HepG2 (cell line): ENCODE results near the gene SUCLG2. TPM values are rescaled to one million over a fixed set of nuclear protein-coding genes. Genes with fewer than 3 reads are reported as not detected.

Experiments
- ATF7 ChIP-seq, 2 experiments: fragments of 450-650 bp in 1 of 2; sonication (generic) in 1 of 2; formaldehyde crosslinking in 1 of 2; IDR thresholded peaks; 2 replicates each; pipeline versions ENCODE4 v1.4.0 to v1.6.1; 2016 to 2020; ENCODE audit warnings: antibody characterized with exemption in 1 of 2, mild to moderate bottlenecking in 1 of 2, missing genetic modification reagents in 1 of 2
- KAT2B ChIP-seq: fragments of 150-350 bp; IDR thresholded peaks from 2 replicates; pipeline ENCODE4 v1.6.1; 2014; ENCODE audit warnings: low read depth, low read length, borderline replicate concordance
- MED1 ChIP-seq: sonication (generic); formaldehyde crosslinking; IDR thresholded peaks from 2 replicates; pipeline ENCODE4 v1.4.0; 2020; ENCODE audit warnings: missing genetic modification reagents
- POGZ ChIP-seq: sonication (generic); formaldehyde crosslinking; IDR thresholded peaks from 2 replicates; pipeline ENCODE4 v1.4.0; 2020; ENCODE audit warnings: mild to moderate bottlenecking, missing genetic modification reagents
- RNF2 ChIP-seq: fragments of 450-650 bp; conservative IDR thresholded peaks from 2 replicates; pipeline ENCODE4 v1.6.1; 2016; ENCODE audit warnings: low read depth
- SETDB1 ChIP-seq: sonication (generic); formaldehyde crosslinking; IDR thresholded peaks from 2 replicates; pipeline ENCODE4 v1.5.1; 2020; ENCODE audit warnings: missing genetic modification reagents, mild to moderate bottlenecking, borderline replicate concordance
- SRSF1 ChIP-seq: fragments of 200-400 bp; formaldehyde crosslinking; optimal IDR thresholded peaks from 2 replicates; pipeline ENCODE3; 2017; ENCODE audit warnings: mild to moderate bottlenecking, low read depth, low read length, moderate library complexity
- ZNF839 ChIP-seq: sonication (generic); formaldehyde crosslinking; IDR thresholded peaks from 2 replicates; pipeline ENCODE4 v1.4.0; 2020; ENCODE audit warnings: missing genetic modification reagents, mild to moderate bottlenecking, borderline replicate concordance
- polyA plus RNA-seq, 8 experiments: library from polyadenylated mRNA; depleted of rRNA in 3 of 8; stranded (reverse) in 7 of 8; unstranded in 1 of 8; fragments of >200 nt; fragmentation: Illumina TruSeq in 4 of 8; extraction: Trizol in 4 of 8; gene quantifications; 2 replicates each; pipeline versions ENCODE4 v1.2.1 to v1.2.3, GENCODE V29; 2011 to 2016; ENCODE audit warnings: low read depth in 4 of 8, missing spikeins in 1 of 8, mixed read lengths in 1 of 8; ENCODE audit not compliant: insufficient read depth in 1 of 8
- total RNA-seq, 5 experiments: library from RNA; depleted of rRNA; stranded (reverse); fragments of >200 nt; fragmentation: Illumina TruSeq; extraction: Trizol; gene quantifications; 2 replicates each; pipeline ENCODE4 v1.2.3, GENCODE V29; 2016; ENCODE audit warnings: low read depth in 1 of 5
- TF ChIP-seq, protein P1 (sequence below): sonication (generic); formaldehyde crosslinking; IDR thresholded peaks from 2 replicates; pipeline ENCODE4 v1.4.0; 2020; ENCODE audit warnings: mild to moderate bottlenecking, missing genetic modification reagents
- TF ChIP-seq, protein P2 (sequence below), 2 experiments: IDR thresholded peaks; 2 replicates each; pipeline ENCODE4 v1.6.1; 2011 to 2012; ENCODE audit warnings: low read length in 2 of 2, borderline replicate concordance in 1 of 2, low read depth in 1 of 2, mild to moderate bottlenecking in 1 of 2, moderate library complexity in 1 of 2
- TF ChIP-seq, protein P3 (sequence below), 2 experiments: sonication (generic) in 1 of 2; formaldehyde crosslinking in 1 of 2; IDR thresholded peaks; 2 replicates each; pipeline versions ENCODE4 v1.6.1 to v1.9.0; 2014 to 2022; ENCODE audit warnings: antibody characterized with exemption in 1 of 2, borderline replicate concordance in 1 of 2, inconsistent platforms in 1 of 2, low read depth in 1 of 2, missing genetic modification reagents in 1 of 2

SUCLG2 gene
- total and polyA plus RNA-seq, 2 of the 13 experiments (the other 11 are each of a cell fraction or from before 2014, with no cell fraction given), result 21.4 to 64.9 TPM

DNA sequence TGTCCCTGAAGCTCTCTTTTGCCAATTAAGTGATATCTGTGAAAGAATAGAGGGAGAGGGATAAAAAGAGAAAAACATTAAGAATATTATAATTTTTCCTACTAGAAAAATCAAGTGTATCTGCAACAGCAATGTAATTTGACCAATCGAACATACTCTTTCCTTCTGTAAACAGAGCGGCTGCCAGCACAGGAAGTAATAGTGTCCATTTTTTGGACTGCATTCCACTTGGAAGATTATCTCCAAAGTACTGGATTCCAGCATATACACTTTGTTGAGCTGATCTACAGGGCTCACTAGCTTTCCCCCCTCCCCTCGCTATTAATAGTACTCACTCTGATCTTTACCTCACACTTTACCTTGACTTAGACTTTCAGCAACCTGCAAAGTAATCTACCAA lies 90.4 kb downstream of the SUCLG2 start (continued):
- TF ChIP-seq, protein P1, sequence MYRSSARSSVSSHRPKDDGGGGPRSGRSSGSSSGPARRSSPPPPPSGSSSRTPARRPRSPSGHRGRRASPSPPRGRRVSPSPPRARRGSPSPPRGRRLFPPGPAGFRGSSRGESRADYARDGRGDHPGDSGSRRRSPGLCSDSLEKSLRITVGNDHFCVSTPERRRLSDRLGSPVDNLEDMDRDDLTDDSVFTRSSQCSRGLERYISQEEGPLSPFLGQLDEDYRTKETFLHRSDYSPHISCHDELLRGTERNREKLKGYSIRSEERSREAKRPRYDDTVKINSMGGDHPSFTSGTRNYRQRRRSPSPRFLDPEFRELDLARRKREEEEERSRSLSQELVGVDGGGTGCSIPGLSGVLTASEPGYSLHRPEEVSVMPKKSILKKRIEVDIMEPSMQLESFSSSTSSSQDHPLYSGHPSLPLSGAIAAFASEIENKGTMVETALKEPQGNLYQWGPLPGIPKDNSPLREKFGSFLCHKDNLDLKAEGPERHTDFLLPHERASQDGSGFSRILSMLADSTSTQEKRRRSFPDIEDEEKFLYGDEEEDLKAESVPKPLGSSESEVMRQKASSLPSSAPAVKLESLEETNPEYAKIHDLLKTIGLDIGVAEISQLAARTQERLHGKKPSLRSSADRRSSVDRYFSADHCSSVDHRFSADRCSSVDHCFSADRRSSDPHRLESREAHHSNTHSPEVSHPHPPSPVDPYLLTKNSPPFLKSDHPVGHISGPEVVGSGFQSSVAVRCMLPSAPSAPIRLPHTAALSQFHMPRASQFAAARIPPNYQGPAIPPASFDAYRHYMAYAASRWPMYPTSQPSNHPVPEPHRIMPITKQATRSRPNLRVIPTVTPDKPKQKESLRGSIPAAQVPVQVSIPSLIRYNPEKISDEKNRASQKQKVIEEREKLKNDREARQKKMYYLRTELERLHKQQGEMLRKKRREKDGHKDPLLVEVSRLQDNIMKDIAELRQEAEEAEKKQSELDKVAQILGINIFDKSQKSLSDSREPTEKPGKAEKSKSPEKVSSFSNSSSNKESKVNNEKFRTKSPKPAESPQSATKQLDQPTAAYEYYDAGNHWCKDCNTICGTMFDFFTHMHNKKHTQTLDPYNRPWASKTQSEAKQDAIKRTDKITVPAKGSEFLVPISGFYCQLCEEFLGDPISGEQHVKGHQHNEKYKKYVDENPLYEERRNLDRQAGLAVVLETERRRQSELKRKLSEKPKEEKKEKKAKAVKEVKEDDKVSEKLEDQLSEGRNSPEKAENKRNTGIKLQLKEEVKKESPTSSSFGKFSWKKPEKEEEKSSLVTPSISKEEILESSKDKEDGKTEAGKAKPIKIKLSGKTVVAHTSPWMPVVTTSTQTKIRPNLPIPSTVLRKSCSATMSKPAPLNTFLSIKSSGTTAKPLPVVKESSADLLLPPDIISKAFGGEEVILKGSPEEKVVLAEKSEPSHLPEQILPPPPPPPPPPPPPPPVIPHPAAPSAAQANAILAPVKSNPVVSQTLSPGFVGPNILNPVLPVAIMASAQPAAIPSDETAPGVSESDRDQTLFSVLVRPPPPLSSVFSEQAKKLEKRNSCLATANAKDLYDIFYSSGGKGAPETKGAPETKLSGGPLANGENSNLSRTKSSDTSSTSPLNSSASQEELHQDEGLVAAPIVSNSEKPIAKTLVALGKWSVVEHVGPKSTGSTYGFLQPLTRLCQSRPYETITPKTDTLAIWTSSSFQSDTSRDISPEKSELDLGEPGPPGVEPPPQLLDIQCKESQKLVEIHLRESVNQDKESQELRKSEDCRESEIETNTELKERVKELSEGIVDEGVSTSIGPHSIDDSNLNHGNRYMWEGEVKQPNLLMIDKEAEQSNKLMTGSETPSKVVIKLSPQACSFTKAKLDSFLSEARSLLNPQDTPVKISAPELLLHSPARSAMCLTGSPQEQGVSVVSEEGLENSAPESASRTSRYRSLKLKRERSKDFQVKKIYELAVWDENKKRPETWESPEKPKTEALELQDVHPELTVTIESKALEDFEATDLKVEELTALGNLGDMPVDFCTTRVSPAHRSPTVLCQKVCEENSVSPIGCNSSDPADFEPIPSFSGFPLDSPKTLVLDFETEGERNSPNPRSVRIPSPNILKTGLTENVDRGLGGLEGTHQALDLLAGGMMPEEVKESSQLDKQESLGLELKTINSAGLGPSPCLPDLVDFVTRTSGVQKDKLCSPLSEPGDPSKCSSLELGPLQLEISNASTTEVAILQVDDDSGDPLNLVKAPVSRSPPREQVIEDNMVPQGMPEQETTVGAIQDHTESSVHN (CRISPR knock-in tag), result no peak
- TF ChIP-seq MED1 (CRISPR knock-in tag) (no peak), ZNF839 (CRISPR knock-in tag) (no peak), KAT2B (no peak), RNF2 (no peak), SRSF1 (no peak), ATF7 (IDR thresholded peaks at IDR 0.05) (no peak), ATF7 (CRISPR knock-in tag; IDR thresholded peaks at IDR 0.05) (no peak), SETDB1 (no peak), POGZ (CRISPR knock-in tag) (peak; percentile 74; the same call in 1 of the 2 replicates)
- TF ChIP-seq, protein P2, sequence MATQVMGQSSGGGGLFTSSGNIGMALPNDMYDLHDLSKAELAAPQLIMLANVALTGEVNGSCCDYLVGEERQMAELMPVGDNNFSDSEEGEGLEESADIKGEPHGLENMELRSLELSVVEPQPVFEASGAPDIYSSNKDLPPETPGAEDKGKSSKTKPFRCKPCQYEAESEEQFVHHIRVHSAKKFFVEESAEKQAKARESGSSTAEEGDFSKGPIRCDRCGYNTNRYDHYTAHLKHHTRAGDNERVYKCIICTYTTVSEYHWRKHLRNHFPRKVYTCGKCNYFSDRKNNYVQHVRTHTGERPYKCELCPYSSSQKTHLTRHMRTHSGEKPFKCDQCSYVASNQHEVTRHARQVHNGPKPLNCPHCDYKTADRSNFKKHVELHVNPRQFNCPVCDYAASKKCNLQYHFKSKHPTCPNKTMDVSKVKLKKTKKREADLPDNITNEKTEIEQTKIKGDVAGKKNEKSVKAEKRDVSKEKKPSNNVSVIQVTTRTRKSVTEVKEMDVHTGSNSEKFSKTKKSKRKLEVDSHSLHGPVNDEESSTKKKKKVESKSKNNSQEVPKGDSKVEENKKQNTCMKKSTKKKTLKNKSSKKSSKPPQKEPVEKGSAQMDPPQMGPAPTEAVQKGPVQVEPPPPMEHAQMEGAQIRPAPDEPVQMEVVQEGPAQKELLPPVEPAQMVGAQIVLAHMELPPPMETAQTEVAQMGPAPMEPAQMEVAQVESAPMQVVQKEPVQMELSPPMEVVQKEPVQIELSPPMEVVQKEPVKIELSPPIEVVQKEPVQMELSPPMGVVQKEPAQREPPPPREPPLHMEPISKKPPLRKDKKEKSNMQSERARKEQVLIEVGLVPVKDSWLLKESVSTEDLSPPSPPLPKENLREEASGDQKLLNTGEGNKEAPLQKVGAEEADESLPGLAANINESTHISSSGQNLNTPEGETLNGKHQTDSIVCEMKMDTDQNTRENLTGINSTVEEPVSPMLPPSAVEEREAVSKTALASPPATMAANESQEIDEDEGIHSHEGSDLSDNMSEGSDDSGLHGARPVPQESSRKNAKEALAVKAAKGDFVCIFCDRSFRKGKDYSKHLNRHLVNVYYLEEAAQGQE (IDR thresholded peaks at IDR 0.05; ENCODE audit: borderline replicate concordance in 1 of 2, low read depth in 1 of 2, low read length in 2 of 2), result no peak
- TF ChIP-seq, protein P3, sequence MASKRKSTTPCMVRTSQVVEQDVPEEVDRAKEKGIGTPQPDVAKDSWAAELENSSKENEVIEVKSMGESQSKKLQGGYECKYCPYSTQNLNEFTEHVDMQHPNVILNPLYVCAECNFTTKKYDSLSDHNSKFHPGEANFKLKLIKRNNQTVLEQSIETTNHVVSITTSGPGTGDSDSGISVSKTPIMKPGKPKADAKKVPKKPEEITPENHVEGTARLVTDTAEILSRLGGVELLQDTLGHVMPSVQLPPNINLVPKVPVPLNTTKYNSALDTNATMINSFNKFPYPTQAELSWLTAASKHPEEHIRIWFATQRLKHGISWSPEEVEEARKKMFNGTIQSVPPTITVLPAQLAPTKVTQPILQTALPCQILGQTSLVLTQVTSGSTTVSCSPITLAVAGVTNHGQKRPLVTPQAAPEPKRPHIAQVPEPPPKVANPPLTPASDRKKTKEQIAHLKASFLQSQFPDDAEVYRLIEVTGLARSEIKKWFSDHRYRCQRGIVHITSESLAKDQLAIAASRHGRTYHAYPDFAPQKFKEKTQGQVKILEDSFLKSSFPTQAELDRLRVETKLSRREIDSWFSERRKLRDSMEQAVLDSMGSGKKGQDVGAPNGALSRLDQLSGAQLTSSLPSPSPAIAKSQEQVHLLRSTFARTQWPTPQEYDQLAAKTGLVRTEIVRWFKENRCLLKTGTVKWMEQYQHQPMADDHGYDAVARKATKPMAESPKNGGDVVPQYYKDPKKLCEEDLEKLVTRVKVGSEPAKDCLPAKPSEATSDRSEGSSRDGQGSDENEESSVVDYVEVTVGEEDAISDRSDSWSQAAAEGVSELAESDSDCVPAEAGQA (IDR thresholded peaks at IDR 0.05; ENCODE audit: low read depth), result no peak
- TF ChIP-seq, protein P3 (CRISPR knock-in tag; IDR thresholded peaks at IDR 0.05; ENCODE audit: borderline replicate concordance), result no peak
